EH (cell line): Measurements from ENCODE around the gene B4GALT3.

Source experiments
- DNase-seq: peaks from one replicate; pipeline ENCODE4 v3.0.0-alpha.2; 2015; ENCODE audit warnings: low read depth

Gene B4GALT3

DNA sequence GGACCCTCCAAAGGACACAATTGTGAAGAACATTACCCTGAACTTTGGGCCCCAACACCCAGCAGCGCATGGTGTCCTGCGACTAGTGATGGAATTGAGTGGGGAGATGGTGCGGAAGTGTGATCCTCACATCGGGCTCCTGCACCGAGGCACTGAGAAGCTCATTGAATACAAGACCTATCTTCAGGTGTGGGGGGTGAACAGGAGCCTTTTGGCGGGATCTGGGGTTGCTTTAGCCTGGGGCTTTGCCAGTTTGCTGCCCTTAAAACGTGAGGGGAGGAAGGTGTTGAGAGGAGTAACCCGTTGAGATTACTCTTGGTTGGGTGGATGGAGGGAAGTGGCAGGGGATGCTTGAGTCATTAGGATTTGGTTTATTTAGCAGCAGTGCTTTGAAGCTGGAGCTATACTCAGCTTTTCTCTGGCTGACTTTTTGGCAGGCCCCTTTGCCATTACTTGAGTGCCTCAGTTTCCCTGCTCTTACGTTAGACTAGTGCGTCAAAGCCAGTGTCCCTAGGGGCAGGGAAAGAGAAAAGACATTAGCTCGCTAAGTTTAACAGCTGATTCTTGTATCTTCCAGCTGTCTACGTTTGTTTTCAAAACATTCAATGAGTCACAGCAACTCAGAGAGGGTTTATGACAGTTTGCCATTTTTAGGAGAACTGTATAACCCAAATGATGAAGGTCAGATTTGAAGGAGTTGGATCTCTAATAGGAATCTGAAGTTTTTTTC is 29.3 kb upstream of the B4GALT3 start:
- no peak for DNase-seq

- DNase-seq = peak; percentile 99
Observed at GRCh38 chr1:161201836-161202712, 24.8 kb upstream of the B4GALT3 start, which contains the start of gene NDUFS2. TSS of gene NDUFS2 (plus strand) at chr1:161202367. CDS start at chr1:161202386, 19 bp downstream.

DNA sequence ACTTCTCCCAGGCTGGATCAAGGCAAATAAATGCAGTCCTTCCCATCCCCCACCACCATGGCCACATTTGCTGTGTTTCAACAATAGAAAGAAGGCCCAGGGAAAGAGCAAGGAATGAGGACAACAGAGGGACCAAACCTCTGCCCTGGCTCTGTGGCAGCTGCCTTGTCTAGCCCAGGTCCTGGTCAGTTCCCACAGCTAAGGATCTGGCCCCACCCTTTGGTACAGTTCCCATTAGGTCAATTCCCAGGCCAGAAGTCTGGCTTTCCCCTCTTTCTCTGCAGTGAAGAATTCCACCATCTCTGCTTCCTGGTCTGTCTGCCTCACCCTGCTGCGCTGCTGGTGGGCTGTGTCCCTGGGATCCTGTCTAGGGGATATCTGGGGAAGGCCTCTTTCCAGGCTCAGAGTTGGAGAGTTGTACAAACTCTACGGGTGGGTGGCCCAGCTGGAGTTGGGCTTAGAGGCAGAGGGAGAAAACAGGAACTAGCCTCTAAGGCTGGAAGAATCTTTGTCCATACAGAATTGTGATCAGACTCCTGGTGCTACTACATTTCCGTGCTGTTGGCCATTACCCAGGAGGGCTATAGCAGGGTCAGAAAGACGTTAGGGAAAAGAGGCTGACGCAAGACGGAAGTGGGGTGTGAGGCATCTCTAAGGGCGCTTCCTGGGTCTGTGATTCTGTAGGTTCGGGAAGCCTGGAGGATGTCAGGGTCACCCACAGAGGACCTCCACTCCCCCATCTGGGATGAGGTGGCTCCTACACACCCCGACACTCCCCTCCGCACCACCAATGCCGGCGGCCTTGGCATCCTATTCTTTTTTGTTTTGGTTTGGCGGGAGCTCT is 23.9 kb upstream of the B4GALT3 start:
- DNase-seq = peak; percentile 88

GRCh38 chr1:161200421-161200991 is 23.2 kb upstream of the B4GALT3 start:
- no peak for DNase-seq

DNA sequence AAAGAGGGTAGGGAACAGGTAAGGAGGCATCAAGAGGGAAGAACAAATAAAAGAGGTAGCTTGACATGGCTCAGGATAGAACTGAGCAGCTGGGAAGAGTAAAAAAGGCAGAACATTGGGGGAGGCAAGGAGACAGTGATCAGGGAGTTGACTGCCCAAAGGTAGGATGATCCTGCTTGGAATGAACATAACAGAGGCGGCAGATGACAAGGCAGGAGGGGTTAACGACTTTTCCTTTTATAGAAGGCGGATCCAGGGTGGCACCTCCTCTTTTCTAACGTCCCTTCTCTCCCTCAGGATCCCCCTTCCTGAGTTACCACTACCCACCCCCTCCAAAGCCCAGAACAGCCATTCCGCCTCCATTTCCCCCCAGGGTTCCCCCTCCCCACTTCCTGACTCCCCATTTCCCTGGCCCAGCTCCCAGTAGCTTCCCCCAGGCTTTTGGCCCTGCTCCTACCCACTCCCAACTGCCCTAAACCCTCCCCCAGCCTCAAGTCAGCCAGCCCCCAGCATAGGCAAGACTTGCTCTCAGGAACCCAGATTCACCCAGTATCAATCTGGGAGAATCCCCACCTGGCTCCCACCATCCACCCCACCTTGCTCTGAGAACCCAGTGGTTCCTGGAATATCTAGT is 22.3 kb upstream of the B4GALT3 start:
- no peak for DNase-seq

GRCh38 chr1:161198897-161199431 is 21.7 kb upstream of the B4GALT3 start, which contains the start of gene ADAMTS4:
TSS of gene ADAMTS4 (minus strand) at chr1:161199054. CDS start at chr1:161198627, 427 bp downstream.
- peak; percentile 95 for DNase-seq

- peak; percentile 69 for DNase-seq
Observed at GRCh38 chr1:161198194-161198896, 21.0 kb upstream of the B4GALT3 start.

GRCh38 chr1:161197560-161198193 is 20.4 kb upstream of the B4GALT3 start:
- DNase-seq = no peak

DNA sequence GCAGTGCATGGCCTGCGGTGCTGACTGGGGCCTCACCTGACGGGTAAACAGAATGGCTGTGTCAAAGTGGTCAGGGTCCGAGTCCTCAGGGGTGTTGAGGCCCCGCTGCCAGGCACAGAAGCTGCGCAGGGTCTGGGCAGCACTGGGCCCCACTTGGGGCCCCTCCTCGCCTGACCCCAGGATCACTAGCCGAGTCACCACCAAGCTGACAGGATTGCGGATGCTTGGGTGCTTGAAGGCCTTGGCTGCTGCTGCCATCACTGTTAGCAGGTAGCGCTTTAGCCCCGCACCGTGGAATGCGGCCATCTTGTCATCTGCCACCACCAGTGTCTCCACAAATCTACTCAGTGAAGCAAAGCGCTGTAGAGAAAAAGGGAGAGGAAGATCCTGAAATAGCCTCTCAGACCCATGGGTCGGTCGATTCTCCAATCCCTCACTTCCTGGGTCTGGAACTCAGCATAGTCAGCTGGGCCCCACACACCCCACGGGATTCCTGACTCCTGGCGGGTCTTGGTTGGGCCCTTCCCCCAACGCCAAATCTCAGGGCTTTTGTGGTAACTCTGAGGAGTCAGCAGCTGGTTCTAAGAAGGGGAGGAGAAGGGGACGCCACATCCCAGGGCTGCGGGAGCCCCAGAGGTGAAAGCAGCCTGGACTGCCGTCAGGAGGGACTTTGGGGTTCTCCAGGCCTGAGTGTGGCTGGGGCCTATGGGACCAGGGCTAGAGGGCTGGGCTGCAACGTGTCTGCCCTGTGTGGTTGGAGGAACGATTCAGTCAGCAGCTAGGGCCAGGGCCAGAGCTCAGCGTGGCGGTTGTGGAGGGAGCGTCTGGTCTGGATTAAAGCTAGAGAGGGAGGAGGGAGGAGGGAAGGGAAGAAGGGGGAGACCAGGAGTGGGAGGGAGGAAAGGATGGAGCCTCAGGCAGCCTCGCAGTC is 19.5 kb upstream of the B4GALT3 start:
- peak; percentile 95 for DNase-seq

GRCh38 chr1:161196111-161196510 is 18.8 kb upstream of the B4GALT3 start:
- DNase-seq = no peak

- no peak for DNase-seq
Observed at GRCh38 chr1:161195171-161195570, 17.9 kb upstream of the B4GALT3 start.

GRCh38 chr1:161193561-161194235 is 16.4 kb upstream of the B4GALT3 start:
- no peak for DNase-seq

DNA sequence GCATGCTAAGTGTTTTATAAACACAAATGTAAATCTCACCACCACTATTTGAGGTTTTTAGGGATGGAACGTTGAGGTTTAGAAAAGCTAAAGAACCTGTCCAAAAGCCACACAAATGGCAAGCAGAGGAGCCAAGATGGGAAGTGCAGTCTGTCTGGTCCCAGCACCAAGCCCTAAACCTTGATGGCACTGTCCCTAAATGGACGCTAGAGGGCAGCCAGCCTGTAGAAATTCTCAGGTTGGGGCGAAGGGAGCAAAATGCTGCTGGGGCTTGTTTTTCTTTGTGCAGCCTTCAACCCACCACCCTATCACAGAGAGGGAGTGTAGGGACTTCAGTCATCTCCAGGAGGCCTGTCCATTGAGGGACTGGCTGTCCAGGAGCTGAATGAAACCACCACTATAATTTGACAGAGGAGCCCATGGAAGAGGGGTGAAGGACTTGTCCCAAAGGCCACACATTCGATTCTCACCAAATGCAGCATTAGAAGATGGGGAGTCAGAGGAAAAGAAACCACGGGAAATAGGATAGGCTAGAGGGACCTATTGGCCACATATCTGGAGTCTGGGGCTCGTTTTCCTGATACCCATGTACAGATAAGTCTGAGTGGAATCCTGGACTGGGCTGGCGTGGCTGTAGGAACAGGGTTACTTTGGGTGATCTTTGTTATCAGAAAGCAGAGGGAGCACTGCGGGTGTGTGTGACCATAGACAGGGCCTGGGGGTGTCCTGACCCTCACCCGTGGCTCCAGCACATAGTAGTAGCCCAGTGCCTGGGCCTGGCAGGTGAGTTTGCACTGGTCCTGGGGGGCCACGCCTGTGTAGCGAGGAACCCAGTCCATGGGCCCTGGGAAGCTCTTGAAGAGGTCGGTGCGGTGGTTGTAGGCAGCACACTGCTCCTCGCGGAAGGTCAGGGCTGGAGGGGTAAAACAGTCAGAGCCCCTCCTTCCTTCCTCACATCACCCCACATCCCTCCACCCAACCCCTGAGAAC is 15.5 kb upstream of the B4GALT3 start:
- DNase-seq = peak; percentile 75

GRCh38 chr1:161191971-161192370 is 14.7 kb upstream of the B4GALT3 start:
- no peak for DNase-seq

DNA sequence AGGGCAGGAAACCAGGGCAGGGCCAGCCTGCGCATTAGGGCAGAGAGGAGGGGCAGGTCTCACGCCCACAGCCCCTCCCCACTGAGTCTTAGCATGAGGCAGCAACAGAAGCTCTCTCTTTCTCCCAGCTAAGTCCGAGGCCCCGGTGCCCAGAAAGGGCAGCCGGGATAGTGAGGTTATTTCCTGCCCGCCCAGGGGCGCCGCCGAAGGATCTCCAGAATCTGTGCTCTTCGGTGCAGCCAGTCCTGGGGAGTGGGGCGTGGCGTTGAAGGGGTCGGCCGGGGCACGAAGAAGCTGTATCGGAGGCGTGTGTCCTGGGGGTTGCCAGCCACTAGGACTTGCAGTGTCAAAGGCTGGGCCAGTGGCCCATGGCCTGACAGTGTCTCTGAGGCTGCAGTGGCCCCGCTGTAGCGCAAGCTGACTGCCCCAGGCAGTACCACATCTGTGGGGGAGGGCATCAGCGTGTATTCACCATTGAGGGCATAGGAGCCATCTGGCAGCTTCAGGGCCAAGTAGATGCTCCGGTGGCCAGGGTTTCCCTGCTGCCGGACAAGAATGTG is 13.7 kb upstream of the B4GALT3 start:
- no peak for DNase-seq

DNA sequence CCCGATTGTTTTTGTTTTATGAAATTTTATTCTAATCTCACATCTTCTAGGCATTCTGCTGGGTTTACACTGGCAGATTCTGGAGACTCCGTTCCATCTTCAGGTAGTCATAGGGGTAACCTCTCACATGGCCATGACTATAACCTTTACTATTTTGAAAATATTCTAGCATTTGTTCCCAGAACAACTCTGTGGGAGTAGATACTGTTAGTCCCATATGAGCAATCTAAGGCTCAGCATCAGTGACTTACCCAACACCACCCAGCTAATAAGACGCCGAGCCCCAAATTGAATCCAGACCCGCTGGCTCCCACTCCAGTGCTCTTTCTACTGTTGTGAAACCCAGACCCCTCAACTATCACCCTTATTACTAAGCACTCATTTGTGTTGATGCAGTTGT is 11.7 kb upstream of the B4GALT3 start:
- no peak for DNase-seq

- DNase-seq = no peak
Observed at GRCh38 chr1:161188381-161188780, 11.1 kb upstream of the B4GALT3 start.
